Spinal cord (tissue), 10 donors: ENCODE results near the gene AKR1B1. TPM values are rescaled to one million over a fixed set of nuclear protein-coding genes. Genes with fewer than 3 reads are reported as not detected.

ENCODE experiments used
- DNase-seq, 6 donors: peaks; one replicate each; pipeline versions ENCODE4 v3.0.0 to v3.0.0-alpha.2; 2013 to 2015; ENCODE audit warnings: low spot score in 6 of 6, low read depth in 4 of 6
- H3K27ac ChIP-seq: one replicate; pipeline ENCODE4 v1.5.1; 2013; ENCODE audit warnings: low read depth, low read length, control low read depth
- H3K27me3 ChIP-seq: one replicate; pipeline ENCODE4 v1.6.1; 2013; ENCODE audit warnings: low read length; ENCODE audit not compliant: control insufficient read depth, insufficient read depth
- H3K36me3 ChIP-seq: one replicate; pipeline ENCODE4 v1.6.1; 2013; ENCODE audit warnings: low read length; ENCODE audit not compliant: control insufficient read depth, insufficient read depth
- H3K4me1 ChIP-seq: one replicate; pipeline ENCODE4 v1.6.1; 2013; ENCODE audit warnings: low read length; ENCODE audit not compliant: control insufficient read depth, insufficient read depth
- H3K4me3 ChIP-seq: one replicate; pipeline ENCODE4 v1.5.1; 2013; ENCODE audit warnings: low read depth, low read length, control low read depth
- H3K9me3 ChIP-seq: one replicate; pipeline ENCODE4 v1.6.1; 2013; ENCODE audit warnings: low read length; ENCODE audit not compliant: control insufficient read depth, insufficient read depth
- WGBS: methylation state at CpG from one replicate; pipeline ENCODE4 v1.1.5; 2013; ENCODE audit warnings: missing lambda C conversion rate; ENCODE audit not compliant: insufficient coverage; 5-methylcytosine and 5-hydroxymethylcytosine counted together
- polyA plus RNA-seq, 2 donors: library from polyadenylated mRNA; unstranded; fragments of 120-200 nt; gene quantifications; one replicate each; pipeline ENCODE4 v1.2.1, GENCODE V29; 2013; ENCODE audit not compliant: insufficient read length in 2 of 2
- total RNA-seq, 2 donors: library from RNA; depleted of rRNA in 1 of 2; stranded (reverse); fragments of 120-200 nt in 1 of 2; fragments of >200 nt in 1 of 2; gene quantifications; one replicate each; pipeline versions ENCODE4 v1.2.3 to v1.2.4, GENCODE V29; 2013 to 2014
- donor health status: healthy.

The AKR1B1 gene
- total and polyA plus RNA-seq, 4 donors, result 54.7 to 143 (median 103) TPM

GRCh38 chr7:134472572-134473244 is 13.8 kb upstream of the AKR1B1 start:
- DNase-seq, result no peak
- Histone ChIP-seq H3K27ac (no peak overlapping the region), H3K36me3 (no peaks in the 10 kb centered on the region), H3K4me3 (no peak overlapping the region), H3K27me3 (no peaks in the 10 kb centered on the region), H3K4me1 (no peaks in the 10 kb centered on the region), H3K9me3 (no peaks in the 10 kb centered on the region)
- no CpG with 5 or more reads among the region's 2 CpGs for WGBS

- 97% methylated on average over 4 of the region's 4 CpGs for WGBS
- Histone ChIP-seq H3K9me3 (no peaks in the 10 kb centered on the region), H3K27ac (no peak overlapping the region), H3K27me3 (no peaks in the 10 kb centered on the region), H3K36me3 (no peaks in the 10 kb centered on the region), H3K4me1 (no peaks in the 10 kb centered on the region), H3K4me3 (no peak overlapping the region)
- DNase-seq, result no peak
Observed at GRCh38 chr7:134470864-134471263, 12.0 kb upstream of the AKR1B1 start.

- no peak overlapping the region for H3K4me3 ChIP-seq
- DNase-seq, result no peak
- 86% methylated on average over 7 of the region's 9 CpGs for WGBS
- H3K36me3 ChIP-seq, result no peaks in the 10 kb centered on the region
- H3K4me1 ChIP-seq, result no peaks in the 10 kb centered on the region
- no peak overlapping the region for H3K27ac ChIP-seq
- no peaks in the 10 kb centered on the region for H3K9me3 ChIP-seq
- no peaks in the 10 kb centered on the region for H3K27me3 ChIP-seq
Observed at GRCh38 chr7:134469622-134470021, 10.7 kb upstream of the AKR1B1 start.

GRCh38 chr7:134468475-134468874 is 9.6 kb upstream of the AKR1B1 start:
- no peaks in the 10 kb centered on the region for H3K27me3 ChIP-seq
- H3K4me1 ChIP-seq, result no peaks in the 10 kb centered on the region
- H3K9me3 ChIP-seq, result no peaks in the 10 kb centered on the region
- no peak for DNase-seq
- H3K27ac ChIP-seq, result no peak overlapping the region
- WGBS, result 88% methylated on average over 6 of the region's 6 CpGs
- no peaks in the 10 kb centered on the region for H3K36me3 ChIP-seq
- H3K4me3 ChIP-seq, result no peak overlapping the region

- Histone ChIP-seq H3K36me3 (no peaks in the 10 kb centered on the region), H3K9me3 (no peaks in the 10 kb centered on the region), H3K27ac (no peak overlapping the region), H3K27me3 (no peaks in the 10 kb centered on the region), H3K4me1 (no peaks in the 10 kb centered on the region), H3K4me3 (no peak overlapping the region)
- no peak for DNase-seq
- 67% methylated on average over 1 of the region's 6 CpGs for WGBS
Observed at GRCh38 chr7:134468054-134468453, 9.2 kb upstream of the AKR1B1 start.

GRCh38 chr7:134465491-134465890 is 6.6 kb upstream of the AKR1B1 start:
- no peak for DNase-seq
- H3K4me3 ChIP-seq, result no peak overlapping the region
- no peaks in the 10 kb centered on the region for H3K9me3 ChIP-seq
- H3K27ac ChIP-seq, result no peak overlapping the region
- H3K4me1 ChIP-seq, result no peaks in the 10 kb centered on the region
- WGBS, result 100% methylated on average over 1 of the region's 6 CpGs
- no peaks in the 10 kb centered on the region for H3K36me3 ChIP-seq
- H3K27me3 ChIP-seq, result no peaks in the 10 kb centered on the region

GRCh38 chr7:134464496-134464895 is 5.6 kb upstream of the AKR1B1 start:
- H3K36me3 ChIP-seq, result no peaks in the 10 kb centered on the region

GRCh38 chr7:134463751-134464150 is 4.9 kb upstream of the AKR1B1 start:
- DNase-seq, result no peak
- Histone ChIP-seq H3K27ac (no peak overlapping the region), H3K4me1 (no peaks in the 10 kb centered on the region), H3K4me3 (no peak overlapping the region), H3K9me3 (no peaks in the 10 kb centered on the region), H3K36me3 (no peaks in the 10 kb centered on the region), H3K27me3 (no peaks in the 10 kb centered on the region)
- WGBS, result 93% methylated on average over 2 of the region's 2 CpGs

More at GRCh38 chr7:134464496-134464895, 5.6 kb upstream of the AKR1B1 start:
- DNase-seq, result no peak
- Histone ChIP-seq H3K4me3 (no peak overlapping the region), H3K9me3 (no peaks in the 10 kb centered on the region), H3K27ac (no peak overlapping the region), H3K27me3 (no peaks in the 10 kb centered on the region), H3K4me1 (no peaks in the 10 kb centered on the region)

- H3K27me3 ChIP-seq, result no peaks in the 10 kb centered on the region
- DNase-seq, result no peak
- H3K27ac ChIP-seq, result no peak overlapping the region
- peaks cover 11% of the 10 kb centered on the region for H3K4me1 ChIP-seq
- H3K4me3 ChIP-seq, result no peak overlapping the region
- H3K36me3 ChIP-seq, result no peaks in the 10 kb centered on the region
- H3K9me3 ChIP-seq, result no peaks in the 10 kb centered on the region
- WGBS, result 83% methylated on average over 2 of the region's 5 CpGs
Observed at GRCh38 chr7:134462337-134462925, 3.5 kb upstream of the AKR1B1 start.

- WGBS, result no CpG with 5 or more reads among the region's 1 CpG
- no peaks in the 10 kb centered on the region for H3K9me3 ChIP-seq
- no peaks in the 10 kb centered on the region for H3K36me3 ChIP-seq
- no peak overlapping the region for H3K4me3 ChIP-seq
- no peak for DNase-seq
- H3K27me3 ChIP-seq, result no peaks in the 10 kb centered on the region
- H3K4me1 ChIP-seq, result peaks cover 11% of the 10 kb centered on the region
- no peak overlapping the region for H3K27ac ChIP-seq
Observed at GRCh38 chr7:134461916-134462315, 3.0 kb upstream of the AKR1B1 start.
